ENCODE measurements around the gene IGF2BP2.

- TF ChIP-seq CTCF (IDR thresholded peaks at IDR 0.05; ENCODE audit: low read depth, low read length) (no peak), EZH2phosphoT487 (IDR thresholded peaks at IDR 0.05; ENCODE audit: low read depth) (no peak)
Observed at GRCh38 chr3:185678027-185678426, 146.8 kb downstream of the IGF2BP2 start.

All from OCI-LY3 (cell line).